ENCODE data around the gene RRAGD. TPM values are rescaled to one million over a fixed set of nuclear protein-coding genes. Genes with fewer than 3 reads are reported as not detected.

Gene RRAGD
- total RNA-seq, 1 donor from 2014 or later: 9.5 TPM

GRCh38 chr6:89351671-89352277 lies 60.3 kb downstream of the RRAGD start:
- intact Hi-C loops (cut with micrococcal nuclease): loop anchor here (1.0 to 10.0 kb wide), 11 partner anchors 9 to 1757 kb away; partner anchors contain the start of genes AKIRIN2, MAP3K7, ORC3 and PM20D2

- intact Hi-C loops (cut with micrococcal nuclease): loop anchor here (1.0 to 10.0 kb wide), 6 partner anchors 22 to 1756 kb away; partner anchors contain the start of genes MAP3K7 and ORC3
Observed at GRCh38 chr6:89350281-89350966, 61.6 kb downstream of the RRAGD start.

- intact Hi-C loops (cut with micrococcal nuclease): no loop called here
Observed at GRCh38 chr6:89348372-89348771, 63.7 kb downstream of the RRAGD start.

GRCh38 chr6:89347825-89348224 lies 64.2 kb downstream of the RRAGD start:
- intact Hi-C loops (cut with micrococcal nuclease): no loop called here

- intact Hi-C loops (cut with micrococcal nuclease): no loop called here
Observed at GRCh38 chr6:89346433-89346832, 65.6 kb downstream of the RRAGD start.

GRCh38 chr6:89339565-89339964 lies 72.5 kb downstream of the RRAGD start:
- intact Hi-C loops (cut with micrococcal nuclease): no loop called here

- intact Hi-C loops (cut with micrococcal nuclease): no loop called here
Observed at GRCh38 chr6:89335164-89335563, 76.9 kb downstream of the RRAGD start.

- intact Hi-C loops (cut with micrococcal nuclease): no loop called here
Observed at GRCh38 chr6:89330910-89331309, 81.2 kb downstream of the RRAGD start.

GRCh38 chr6:89328976-89329375 lies 83.1 kb downstream of the RRAGD start:
- intact Hi-C loops (cut with micrococcal nuclease): no loop called here

- intact Hi-C loops (cut with micrococcal nuclease): no loop called here
Observed at GRCh38 chr6:89324304-89324703, 87.8 kb downstream of the RRAGD start.

- intact Hi-C loops (cut with micrococcal nuclease): no loop called here
Observed at GRCh38 chr6:89323511-89323971, 88.5 kb downstream of the RRAGD start.

- intact Hi-C loops (cut with micrococcal nuclease): no loop called here
Observed at GRCh38 chr6:89321131-89321970, 90.7 kb downstream of the RRAGD start.

GRCh38 chr6:89320012-89320559 lies 92.0 kb downstream of the RRAGD start:
- intact Hi-C loops (cut with micrococcal nuclease): no loop called here

GRCh38 chr6:89317067-89317466 lies 95.0 kb downstream of the RRAGD start:
- intact Hi-C loops (cut with micrococcal nuclease): no loop called here

GRCh38 chr6:89315249-89315885 lies 96.7 kb downstream of the RRAGD start, which contains the start of gene GABRR2:
Gene GABRR2, minus strand, starts transcription at chr6:89315299. Its CDS starts 134 bp downstream, at chr6:89315165.
- intact Hi-C loops (cut with micrococcal nuclease): no loop called here

GRCh38 chr6:89314692-89315091 lies 97.4 kb downstream of the RRAGD start:
- intact Hi-C loops (cut with micrococcal nuclease): no loop called here

Other genes with a start within 250 kb of the RRAGD start
- not detected in 2 replicates for gene GABRR1, start 194.9 kb downstream of the RRAGD start, total RNA-seq
- gene GABRR2, start 97.0 kb downstream of the RRAGD start, total RNA-seq: 1.4 and 1.6 TPM in 2 replicates
- gene UBE2J1, start 59.6 kb downstream of the RRAGD start, total RNA-seq: 37.8 and 39.5 TPM in 2 replicates
- gene ANKRD6, start 20.9 kb upstream of the RRAGD start, total RNA-seq: 3.8 and 5.9 TPM in 2 replicates
- gene LYRM2, start 226.5 kb upstream of the RRAGD start, total RNA-seq: 32.4 and 33.8 TPM in 2 replicates